Placental pericyte (primary cell): ENCODE data around the gene KIR3DL3. TPM values are rescaled to one million over a fixed set of nuclear protein-coding genes. Genes with fewer than 3 reads are reported as not detected.

Experiments used
- small RNA-seq: library from RNA; depleted of rRNA; stranded (forward); fragments of <200 nt; gene quantifications from one replicate; pipeline ENCODE3, GENCODE V24; 2012; ENCODE audit warnings: low replicate concordance
- total RNA-seq: library from RNA; depleted of rRNA; stranded (reverse); fragments of >200 nt; gene quantifications from 2 replicates; pipeline ENCODE4 v1.2.3, GENCODE V29; 2012

KIR3DL3 gene
- not detected in 2 replicates for total RNA-seq

GRCh38 chr19:54724142-54724541 is at the start of gene KIR3DL3:
Gene KIR3DL3, plus strand, starts transcription at chr19:54724442. Its CDS starts 55 bp downstream, at chr19:54724497.

GRCh38 chr19:54738306-54738705 is 14.1 kb downstream of the KIR3DL3 start, which contains the start of gene KIR2DL3:
Gene KIR2DL3, plus strand, starts transcription at chr19:54738513. Its CDS starts 33 bp downstream, at chr19:54738546.

GRCh38 chr19:54769646-54770045 is 45.4 kb downstream of the KIR3DL3 start, which contains the start of gene KIR2DL1:
Gene KIR2DL1, plus strand, starts transcription at chr19:54769793. Its CDS starts 58 bp downstream, at chr19:54769851.

Small RNAs within 50 kb of the gene (small RNA-seq; reads per million reads assigned to genes)
- not detected for gene AC245128.2
- gene KIR3DP1, result not detected

Other genes starting within 250 kb of the KIR3DL3 start
- not detected in 2 replicates for gene LAIR2, start 221.6 kb upstream of the KIR3DL3 start, total RNA-seq
- gene LILRA2, start 150.7 kb upstream of the KIR3DL3 start, total RNA-seq, result not detected in 2 replicates
- gene LILRA1, start 130.8 kb upstream of the KIR3DL3 start, total RNA-seq, result not detected in 2 replicates
- gene LILRB1, start 94.0 kb upstream of the KIR3DL3 start, total RNA-seq, result not detected in 2 replicates
- 0.14 TPM in 1 of 2 replicates, not detected in the other for gene LILRB4, start 61.5 kb upstream of the KIR3DL3 start, total RNA-seq
- gene KIR2DL3, start 14.1 kb downstream of the KIR3DL3 start, total RNA-seq, result not detected in 2 replicates
- gene KIR2DL1, start 45.4 kb downstream of the KIR3DL3 start, total RNA-seq, result not detected in 2 replicates
- gene KIR2DL4, start 79.2 kb downstream of the KIR3DL3 start, total RNA-seq, result not detected in 2 replicates
- not detected in 2 replicates for gene KIR3DL1, start 92.0 kb downstream of the KIR3DL3 start, total RNA-seq
- not detected in 2 replicates for gene KIR2DS4, start 108.2 kb downstream of the KIR3DL3 start, total RNA-seq
- gene KIR3DL2, start 126.0 kb downstream of the KIR3DL3 start, total RNA-seq, result not detected in 2 replicates
- gene FCAR, start 149.8 kb downstream of the KIR3DL3 start, total RNA-seq, result not detected in 2 replicates
- gene NCR1, start 181.7 kb downstream of the KIR3DL3 start, total RNA-seq, result not detected in 2 replicates
- not detected in 2 replicates for gene NLRP7, start 223.1 kb downstream of the KIR3DL3 start, total RNA-seq
- 10.3 and 12.2 TPM in 2 replicates for gene NLRP2, start 241.9 kb downstream of the KIR3DL3 start, total RNA-seq